Thymus (tissue), 11 donors: ENCODE results near the gene SEPTIN8. TPM values are rescaled to one million over a fixed set of nuclear protein-coding genes. Genes with fewer than 3 reads are reported as not detected.
A peak's percentile ranks its signal among the peaks of the same experiment; 100 is the strongest.

Source experiments
- DNase-seq, 9 donors: peaks; one replicate each; pipeline ENCODE4 v3.0.0-alpha.2; 2013; ENCODE audit warnings: low spot score in 9 of 9, low read depth in 6 of 9, missing footprints in 1 of 9
- H3K27ac ChIP-seq, 2 donors: one replicate each; pipeline ENCODE4 v1.5.1; 2013; ENCODE audit warnings: control low read depth in 1 of 2, low read depth in 1 of 2, low read length in 1 of 2, mild to moderate bottlenecking in 1 of 2, moderate library complexity in 1 of 2
- H3K27me3 ChIP-seq, 2 donors: one replicate each; pipeline ENCODE4 v1.5.1; 2013; ENCODE audit warnings: low read length in 1 of 2; ENCODE audit not compliant: control insufficient read depth in 2 of 2, insufficient read depth in 1 of 2
- H3K36me3 ChIP-seq, 2 donors: one replicate each; pipeline ENCODE4 v1.5.1; 2013; ENCODE audit warnings: low read length in 1 of 2, mild to moderate bottlenecking in 1 of 2, moderate library complexity in 1 of 2; ENCODE audit not compliant: control insufficient read depth in 2 of 2, insufficient read depth in 2 of 2
- H3K4me1 ChIP-seq, 2 donors: one replicate each; pipeline ENCODE4 v1.5.1; 2013; ENCODE audit warnings: low read length in 2 of 2; ENCODE audit not compliant: control insufficient read depth in 2 of 2, insufficient read depth in 2 of 2
- H3K4me3 ChIP-seq, 2 donors: one replicate each; pipeline ENCODE4 v1.5.1; 2013; ENCODE audit warnings: low read length in 2 of 2, control low read depth in 1 of 2, mild to moderate bottlenecking in 1 of 2
- H3K9me3 ChIP-seq, 2 donors: one replicate each; pipeline ENCODE4 v1.5.1; 2013; ENCODE audit warnings: low read length in 1 of 2, mild to moderate bottlenecking in 1 of 2; ENCODE audit not compliant: control insufficient read depth in 2 of 2, insufficient read depth in 1 of 2
- WGBS: extraction: QIAGEN DNeasy Blood & Tissue Kit; methylation state at CpG from one replicate; pipeline ENCODE4 v1.1.7; 2013; 5-methylcytosine and 5-hydroxymethylcytosine counted together
- polyA plus RNA-seq: library from polyadenylated mRNA; stranded (reverse); fragments of 200-250 nt; gene quantifications from one replicate; pipeline ENCODE4 v1.2.3, GENCODE V29; 2013
- total RNA-seq: library from RNA; stranded (reverse); fragments of 120-200 nt; gene quantifications from one replicate; pipeline ENCODE4 v1.2.4, GENCODE V29; 2013
- donor health status: healthy.

Gene SEPTIN8
- total and polyA plus RNA-seq, 2 donors = 13.8 to 17.8 TPM

DNA sequence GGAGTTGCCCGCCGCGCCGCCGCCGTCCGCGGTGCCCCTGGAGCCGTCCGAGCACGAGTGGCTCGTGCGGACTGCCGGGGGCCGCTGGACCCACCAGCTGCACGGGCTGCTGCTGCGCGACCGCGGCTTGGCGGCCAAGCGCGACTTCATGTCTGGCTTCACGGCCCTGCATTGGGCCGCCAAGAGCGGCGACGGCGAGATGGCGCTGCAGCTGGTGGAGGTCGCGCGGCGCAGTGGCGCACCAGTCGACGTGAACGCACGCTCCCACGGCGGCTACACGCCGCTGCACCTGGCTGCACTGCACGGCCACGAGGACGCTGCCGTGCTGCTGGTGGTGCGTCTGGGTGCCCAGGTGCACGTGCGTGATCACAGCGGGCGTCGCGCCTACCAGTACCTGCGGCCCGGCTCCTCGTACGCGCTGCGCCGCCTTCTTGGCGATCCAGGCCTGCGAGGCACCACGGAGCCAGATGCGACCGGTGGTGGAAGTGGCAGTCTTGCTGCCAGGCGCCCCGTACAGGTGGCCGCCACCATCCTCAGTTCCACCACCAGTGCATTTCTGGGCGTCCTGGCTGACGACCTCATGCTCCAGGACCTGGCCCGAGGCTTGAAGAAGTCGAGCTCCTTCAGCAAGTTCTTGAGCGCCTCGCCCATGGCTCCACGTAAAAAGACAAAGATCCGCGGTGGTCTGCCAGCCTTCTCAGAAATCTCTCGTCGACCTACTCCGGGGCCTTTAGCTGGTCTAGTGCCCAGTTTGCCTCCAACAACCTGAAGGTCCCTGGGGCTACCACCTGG is 37.7 kb upstream of the SEPTIN8 start:
- no peak for DNase-seq
- Histone ChIP-seq H3K4me3 (no peak overlapping the region), H3K27ac (no peak overlapping the region), H3K9me3 (peaks cover 4 to 8% of the 10 kb centered on the region in 2 donors), H3K27me3 (peaks cover 39 to 75% of the 10 kb centered on the region in 2 donors), H3K4me1 (peaks cover 3 to 10% of the 10 kb centered on the region in 2 donors), H3K36me3 (no peaks in the 10 kb centered on the region)
- WGBS = 66% methylated on average over 81 of the region's 81 CpGs

DNA sequence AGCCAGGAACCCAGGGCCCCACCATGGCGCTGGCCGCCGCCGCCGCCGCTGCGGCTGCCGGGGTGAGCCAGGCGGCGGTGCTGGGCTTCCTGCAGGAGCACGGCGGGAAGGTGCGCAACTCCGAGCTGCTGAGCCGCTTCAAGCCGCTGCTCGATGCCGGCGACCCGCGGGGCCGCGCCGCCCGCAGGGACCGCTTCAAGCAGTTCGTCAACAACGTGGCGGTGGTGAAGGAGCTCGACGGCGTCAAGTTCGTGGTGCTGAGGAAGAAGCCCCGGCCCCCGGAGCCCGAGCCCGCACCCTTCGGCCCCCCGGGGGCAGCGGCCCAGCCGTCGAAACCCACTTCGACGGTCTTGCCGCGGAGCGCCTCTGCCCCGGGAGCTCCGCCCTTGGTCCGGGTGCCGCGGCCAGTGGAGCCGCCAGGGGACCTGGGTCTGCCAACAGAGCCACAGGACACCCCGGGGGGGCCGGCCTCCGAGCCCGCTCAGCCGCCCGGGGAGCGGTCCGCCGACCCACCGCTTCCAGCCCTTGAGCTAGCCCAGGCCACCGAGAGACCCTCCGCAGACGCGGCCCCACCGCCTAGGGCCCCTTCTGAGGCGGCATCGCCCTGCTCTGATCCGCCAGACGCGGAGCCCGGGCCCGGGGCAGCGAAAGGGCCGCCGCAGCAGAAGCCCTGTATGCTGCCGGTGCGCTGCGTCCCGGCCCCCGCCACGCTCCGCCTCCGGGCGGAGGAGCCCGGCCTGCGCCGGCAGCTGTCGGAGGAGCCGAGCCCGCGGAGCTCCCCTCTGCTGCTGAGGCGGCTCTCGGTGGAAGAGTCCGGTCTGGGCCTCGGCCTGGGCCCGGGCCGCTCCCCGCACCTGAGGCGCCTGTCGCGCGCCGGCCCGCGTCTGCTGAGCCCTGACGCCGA is 36.8 kb upstream of the SEPTIN8 start:
- peaks cover 36 to 74% of the 10 kb centered on the region in 2 donors for H3K27me3 ChIP-seq
- peak in 1 of 9 donors; percentile 51 for DNase-seq
- H3K27ac ChIP-seq = peak overlapping the region in 1 of 2 donors; percentile 52
- 9% methylated on average over 110 of the region's 110 CpGs for WGBS
- H3K36me3 ChIP-seq = no peaks in the 10 kb centered on the region
- H3K4me3 ChIP-seq = peak overlapping the region in 1 of 2 donors; percentile 51
- peaks cover 0 to 4% of the 10 kb centered on the region in 2 donors for H3K4me1 ChIP-seq
- peaks cover 4 to 8% of the 10 kb centered on the region in 2 donors for H3K9me3 ChIP-seq

DNA sequence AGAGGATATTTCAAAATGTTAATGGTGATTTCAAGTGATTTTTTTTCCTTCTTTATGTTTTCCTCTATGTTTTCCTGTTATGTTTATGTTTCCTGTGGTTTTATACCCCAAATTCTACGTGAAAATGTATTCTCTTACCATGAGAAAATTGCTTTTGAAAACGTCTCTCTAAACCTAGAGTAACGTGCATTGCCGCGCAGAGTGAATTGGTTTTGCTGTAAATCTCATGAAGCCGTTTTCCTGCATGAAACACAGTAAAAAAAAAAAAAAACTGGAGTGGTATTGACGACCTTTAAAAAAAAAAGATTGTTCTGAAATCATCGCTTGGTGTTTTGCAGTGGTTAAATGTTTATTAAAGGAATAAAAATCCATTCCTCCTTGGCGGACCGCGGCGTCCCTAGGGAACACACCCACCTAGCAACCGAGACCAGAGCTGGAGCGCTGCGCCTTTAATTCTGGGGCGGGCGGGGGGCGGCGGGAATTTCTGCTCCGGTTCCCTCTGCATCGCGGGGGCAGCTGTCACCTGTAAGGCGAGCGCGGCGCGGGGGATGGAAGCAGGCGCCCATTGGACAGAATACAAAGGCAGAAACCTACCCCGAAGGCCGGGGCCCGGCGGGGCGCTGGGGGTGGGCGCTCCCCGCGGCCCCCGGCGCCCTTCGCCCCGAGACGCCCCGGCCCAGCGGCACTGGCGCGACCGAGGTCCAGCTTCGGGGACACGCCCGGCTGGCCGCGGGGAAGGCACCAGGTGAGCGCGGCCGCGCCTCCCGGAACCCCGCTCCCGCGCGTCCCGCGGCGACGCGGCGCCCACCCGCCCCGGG is 36.0 kb upstream of the SEPTIN8 start, which contains the start of gene SOWAHA:
Gene SOWAHA, plus strand, starts transcription at position 522 of the 818 bp plus-strand sequence. CDS start 320 bp downstream, outside the sequence.
- H3K9me3 ChIP-seq = peaks cover 4 to 8% of the 10 kb centered on the region in 2 donors
- H3K27ac ChIP-seq = peak within 1 kb of the TSS in 1 of 2 donors; percentile 52
- H3K4me3 ChIP-seq = peak within 1 kb of the TSS in 1 of 2 donors; percentile 51
- peaks cover 39 to 77% of the 10 kb centered on the region in 2 donors for H3K27me3 ChIP-seq
- WGBS = 2% methylated on average over 68 of the region's 68 CpGs
- no peak for DNase-seq
- H3K4me1 ChIP-seq = peaks cover 0 to 4% of the 10 kb centered on the region in 2 donors
- no peaks in the 10 kb centered on the region for H3K36me3 ChIP-seq

DNA sequence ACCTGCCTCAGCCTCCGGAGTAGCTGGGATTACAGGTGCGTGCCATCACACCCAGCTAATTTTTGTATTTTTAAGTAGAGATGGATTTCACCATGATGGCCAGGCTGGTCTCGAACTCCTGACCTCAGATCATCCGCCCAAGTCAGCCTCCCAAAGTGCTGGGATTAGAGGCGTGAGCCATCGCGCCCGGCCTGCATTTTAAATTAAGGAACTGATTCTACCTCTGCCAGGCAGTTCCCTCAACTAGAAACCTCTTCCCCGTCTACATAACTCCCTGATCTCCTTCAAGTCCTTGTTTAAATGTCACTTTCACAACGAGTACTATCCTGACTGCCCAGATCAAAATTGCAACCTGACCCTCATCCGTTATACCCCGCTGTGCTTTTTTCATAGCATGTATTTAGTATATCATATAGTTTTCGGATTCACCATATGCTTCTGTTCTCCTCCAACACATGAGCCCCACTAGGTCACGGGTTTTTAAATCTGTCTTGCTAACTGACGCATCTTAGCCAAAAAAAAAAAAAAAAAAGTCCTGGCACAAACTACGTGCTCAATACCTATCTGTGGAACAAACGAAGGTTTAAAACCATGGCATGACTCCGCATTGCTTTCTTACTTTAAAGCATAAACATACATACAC is 35.2 kb upstream of the SEPTIN8 start:
- no peak for DNase-seq
- peaks cover 0 to 4% of the 10 kb centered on the region in 2 donors for H3K4me1 ChIP-seq
- WGBS = 51% methylated on average over 18 of the region's 18 CpGs

DNA sequence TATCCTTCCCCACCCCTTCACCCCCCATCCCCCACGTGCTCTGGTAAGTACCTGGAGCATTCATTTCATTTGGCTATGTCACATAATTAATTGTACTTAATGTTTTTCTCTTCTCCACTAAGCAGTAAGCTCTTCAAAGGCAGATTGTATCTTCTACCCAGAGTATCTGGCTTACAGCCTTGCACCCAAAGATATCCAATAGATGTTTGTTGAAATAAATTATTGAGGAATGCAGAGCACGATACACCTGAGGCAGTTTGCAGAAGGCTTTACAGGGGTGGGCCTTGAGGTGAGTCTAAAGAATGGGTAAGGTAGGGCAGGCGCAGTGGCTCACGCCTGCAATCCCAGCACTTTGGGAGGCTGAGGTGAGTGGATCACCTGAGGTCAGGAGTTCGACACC is 33.6 kb upstream of the SEPTIN8 start:
- H3K27ac ChIP-seq = no peak overlapping the region
- H3K36me3 ChIP-seq = no peaks in the 10 kb centered on the region
- no peak for DNase-seq
- peaks cover 4 to 8% of the 10 kb centered on the region in 2 donors for H3K9me3 ChIP-seq
- H3K27me3 ChIP-seq = peaks cover 39 to 78% of the 10 kb centered on the region in 2 donors
- 91% methylated on average over 5 of the region's 5 CpGs for WGBS
- H3K4me3 ChIP-seq = no peak overlapping the region
- peaks cover 0 to 4% of the 10 kb centered on the region in 2 donors for H3K4me1 ChIP-seq

More for the DNA sequence above, 35.2 kb upstream of the SEPTIN8 start:
- Histone ChIP-seq H3K36me3 (no peaks in the 10 kb centered on the region), H3K27me3 (peaks cover 39 to 78% of the 10 kb centered on the region in 2 donors), H3K9me3 (peaks cover 4 to 8% of the 10 kb centered on the region in 2 donors), H3K4me3 (no peak overlapping the region), H3K27ac (no peak overlapping the region)

DNA sequence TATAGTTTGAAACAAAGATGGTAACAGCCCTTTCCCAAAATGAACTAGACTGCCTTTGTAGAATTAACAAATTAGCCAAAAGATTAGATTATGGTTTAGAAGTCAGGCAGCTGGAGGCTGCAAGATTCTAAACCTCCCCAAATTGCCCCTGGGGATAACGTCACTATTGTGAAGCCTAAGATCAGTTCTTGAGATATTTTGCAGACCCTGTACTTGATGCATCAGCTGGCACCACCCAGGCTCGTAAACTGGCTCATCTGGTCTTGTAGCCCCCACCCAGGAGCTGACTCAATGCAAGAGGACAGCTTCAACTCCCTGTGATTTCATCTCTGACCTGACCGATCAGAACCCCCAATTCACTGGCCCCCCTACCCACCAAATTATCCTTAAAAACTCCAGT is 31.8 kb upstream of the SEPTIN8 start:
- H3K9me3 ChIP-seq = no peaks in the 10 kb centered on the region
- no peak for DNase-seq
- no peak overlapping the region for H3K27ac ChIP-seq
- H3K27me3 ChIP-seq = peaks cover 24 to 61% of the 10 kb centered on the region in 2 donors
- H3K4me3 ChIP-seq = no peak overlapping the region
- H3K4me1 ChIP-seq = peaks cover 0 to 4% of the 10 kb centered on the region in 2 donors
- no peaks in the 10 kb centered on the region for H3K36me3 ChIP-seq
- 56% methylated on average over 3 of the region's 3 CpGs for WGBS

DNA sequence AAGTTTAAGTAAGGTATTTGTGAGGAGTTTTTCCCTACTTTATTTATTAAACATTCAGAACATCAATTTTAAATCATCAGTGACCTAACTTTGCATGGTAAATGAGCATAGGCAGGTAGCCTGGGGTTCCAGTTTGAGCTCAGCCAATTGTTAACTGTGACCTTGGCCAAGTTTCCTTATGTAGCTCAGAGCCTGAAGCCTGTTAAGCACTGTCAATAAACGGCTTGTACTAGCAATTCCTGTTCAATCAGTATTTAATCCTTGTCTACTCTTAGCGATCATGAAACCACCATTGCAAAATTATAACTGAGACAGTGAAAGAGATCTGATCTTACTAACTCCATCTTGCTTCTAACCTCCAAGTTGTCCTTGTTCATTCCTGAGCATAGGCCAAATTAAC is 31.4 kb upstream of the SEPTIN8 start:
- no peaks in the 10 kb centered on the region for H3K9me3 ChIP-seq
- peaks cover 20 to 57% of the 10 kb centered on the region in 2 donors for H3K27me3 ChIP-seq
- no peaks in the 10 kb centered on the region for H3K36me3 ChIP-seq
- H3K4me1 ChIP-seq = peaks cover 0 to 4% of the 10 kb centered on the region in 2 donors
- DNase-seq = no peak
- H3K27ac ChIP-seq = no peak overlapping the region
- 85% methylated on average over 2 of the region's 2 CpGs for WGBS
- no peak overlapping the region for H3K4me3 ChIP-seq

DNA sequence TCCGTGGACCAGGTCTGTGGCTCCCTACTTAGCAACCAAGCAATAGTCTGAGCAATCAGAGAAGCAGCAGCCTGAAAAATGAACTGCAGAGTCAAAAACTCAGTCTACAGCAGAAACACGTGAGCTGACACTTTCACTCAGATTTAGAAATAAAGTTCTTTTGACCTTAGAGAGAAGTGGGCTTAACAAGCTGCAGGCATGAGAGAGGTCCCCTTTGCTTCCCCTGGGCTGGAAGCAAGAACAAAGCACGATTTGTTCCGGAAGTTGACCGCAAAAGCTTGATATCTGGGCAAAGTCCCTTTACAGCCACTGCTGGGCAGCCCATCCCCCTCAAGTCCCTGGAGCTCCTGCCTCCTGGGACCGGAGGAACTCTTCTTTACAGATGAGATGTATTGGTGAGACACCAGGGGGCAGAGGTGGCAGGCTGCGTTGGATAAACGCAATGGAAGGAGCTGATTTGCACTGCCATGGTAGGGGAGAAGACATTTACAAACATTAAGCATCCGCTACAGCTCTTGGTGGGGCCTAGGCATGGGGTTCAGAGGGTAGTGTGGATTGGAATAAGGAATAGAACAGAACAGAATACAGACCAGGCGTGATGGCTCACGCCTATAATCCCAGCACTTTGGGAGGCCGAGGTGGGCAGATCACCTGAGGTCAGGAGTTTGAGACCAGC is 30.3 kb upstream of the SEPTIN8 start:
- Histone ChIP-seq H3K27ac (no peak overlapping the region), H3K9me3 (no peaks in the 10 kb centered on the region), H3K27me3 (peaks cover 16 to 51% of the 10 kb centered on the region in 2 donors), H3K4me3 (no peak overlapping the region), H3K4me1 (no peaks in the 10 kb centered on the region), H3K36me3 (no peaks in the 10 kb centered on the region)
- no peak for DNase-seq
- 68% methylated on average over 12 of the region's 12 CpGs for WGBS
